Measurements from ENCODE around the gene GRM8. TPM values are rescaled to one million over a fixed set of nuclear protein-coding genes. Genes with fewer than 3 reads are reported as not detected.

Gene GRM8
- total RNA-seq, 8 experiments from 2014 or later = 0.35 to 4.8 (median 2.7) TPM; not detected in 1

- H3K27ac ChIP-seq = no peak overlapping the region
- ATAC-seq (replicated peaks in 6 of 8) = no peak
- WGBS, 10 experiments = 0 to 83% (median 33%) methylated on average over 1 to 2 of the region's 2 CpGs; no CpG with 5 or more reads in 4 of the 10 experiments
- in situ Hi-C loops (cut with MboI; ENCODE audit: low pct_unique_long_range_greater_than_20kb in 2 of 9, low sequenced_read_pairs in 9 of 9, unreplicated experiment in 9 of 9) = no loop called here
- no peak overlapping the region for H3K4me3 ChIP-seq
- H3K4me1 ChIP-seq (replicated peaks in 1 of 2) = no peaks in the 10 kb centered on the region
These were observed 523.8 kb downstream of the GRM8 start for GRCh38 chr7:126728967-126729366.

GRCh38 chr7:126727930-126728391 lies 524.8 kb downstream of the GRM8 start:
- Histone ChIP-seq H3K4me1 (replicated peaks in 1 of 2) (no peaks in the 10 kb centered on the region), H3K4me3 (no peak overlapping the region), H3K27ac (no peak overlapping the region)
- peak in 3 of 8 experiments; percentile 34 to 70 (median 63) for ATAC-seq (replicated peaks in 6 of 8)
- in situ Hi-C loops (cut with MboI; ENCODE audit: low pct_unique_long_range_greater_than_20kb in 2 of 9, low sequenced_read_pairs in 9 of 9, unreplicated experiment in 9 of 9) = no loop called here
- WGBS, 10 experiments = 0 to 100% (median 49%) methylated on average over 1 to 5 of the region's 5 CpGs; no CpG with 5 or more reads in 4 of the 10 experiments

GRCh38 chr7:126723966-126724544 lies 528.7 kb downstream of the GRM8 start:
- in situ Hi-C loops (cut with MboI; ENCODE audit: low pct_unique_long_range_greater_than_20kb in 2 of 9, low sequenced_read_pairs in 9 of 9, unreplicated experiment in 9 of 9) = no loop called here

GRCh38 chr7:126720232-126720631 lies 532.5 kb downstream of the GRM8 start:
- in situ Hi-C loops (cut with MboI; ENCODE audit: low pct_unique_long_range_greater_than_20kb in 2 of 9, low sequenced_read_pairs in 9 of 9, unreplicated experiment in 9 of 9) = no loop called here
- no peaks in the 10 kb centered on the region for H3K4me1 ChIP-seq (replicated peaks in 1 of 2)
- H3K4me3 ChIP-seq = no peak overlapping the region
- no peak for ATAC-seq (replicated peaks in 6 of 8)
- WGBS, 10 experiments = 0 to 100% (median 86%) methylated on average over 1 to 2 of the region's 2 CpGs; no CpG with 5 or more reads in 2 of the 10 experiments
- H3K27ac ChIP-seq = no peak overlapping the region

More at GRCh38 chr7:126723966-126724544, 528.7 kb downstream of the GRM8 start:
- Histone ChIP-seq H3K27ac (no peak overlapping the region), H3K4me3 (no peak overlapping the region), H3K4me1 (replicated peaks in 1 of 2) (no peaks in the 10 kb centered on the region)
- no peak for ATAC-seq (replicated peaks in 6 of 8)
- WGBS, 10 experiments = 14 to 68% (median 46%) methylated on average over 2 to 4 of the region's 4 CpGs; no CpG with 5 or more reads in 1 of the 10 experiments

- WGBS, 10 experiments = 3 to 100% (median 80%) methylated on average over 1 to 3 of the region's 3 CpGs; no CpG with 5 or more reads in 3 of the 10 experiments
- no peaks in the 10 kb centered on the region for H3K4me1 ChIP-seq (replicated peaks in 1 of 2)
- no peak for ATAC-seq (replicated peaks in 6 of 8)
- in situ Hi-C loops (cut with MboI; ENCODE audit: low pct_unique_long_range_greater_than_20kb in 2 of 9, low sequenced_read_pairs in 9 of 9, unreplicated experiment in 9 of 9) = no loop called here
- no peak overlapping the region for H3K4me3 ChIP-seq
- no peak overlapping the region for H3K27ac ChIP-seq
These were observed 534.3 kb downstream of the GRM8 start for GRCh38 chr7:126718419-126718818.

GRCh38 chr7:126716321-126716720 lies 536.4 kb downstream of the GRM8 start:
- in situ Hi-C loops (cut with MboI; ENCODE audit: low pct_unique_long_range_greater_than_20kb in 2 of 9, low sequenced_read_pairs in 9 of 9, unreplicated experiment in 9 of 9) = no loop called here
- no peak overlapping the region for H3K27ac ChIP-seq
- no peak overlapping the region for H3K4me3 ChIP-seq
- no peaks in the 10 kb centered on the region for H3K4me1 ChIP-seq (replicated peaks in 1 of 2)
- ATAC-seq (replicated peaks in 6 of 8) = no peak
- WGBS, 10 experiments = 0 to 100% (median 59%) methylated on average over 1 to 2 of the region's 2 CpGs; no CpG with 5 or more reads in 2 of the 10 experiments

GRCh38 chr7:126715076-126715475 lies 537.7 kb downstream of the GRM8 start:
- Histone ChIP-seq H3K27ac (no peak overlapping the region), H3K4me3 (no peak overlapping the region), H3K4me1 (replicated peaks in 1 of 2) (no peaks in the 10 kb centered on the region)
- ATAC-seq (replicated peaks in 6 of 8) = no peak
- WGBS, 10 experiments = 4 to 100% (median 35%) methylated on average over 1 to 2 of the region's 2 CpGs; no CpG with 5 or more reads in 2 of the 10 experiments
- in situ Hi-C loops (cut with MboI; ENCODE audit: low pct_unique_long_range_greater_than_20kb in 2 of 9, low sequenced_read_pairs in 9 of 9, unreplicated experiment in 9 of 9) = no loop called here

GRCh38 chr7:126702242-126703016 lies 550.3 kb downstream of the GRM8 start:
- Histone ChIP-seq H3K27ac (no peak overlapping the region), H3K4me1 (replicated peaks in 1 of 2) (peaks cover 0 to 23% of the 10 kb centered on the region in 2 donors), H3K4me3 (no peak overlapping the region)
- no peak for ATAC-seq (replicated peaks in 6 of 8)
- 51 to 89% (median 78%) methylated on average over 2 to 7 of the region's 7 CpGs; no CpG with 5 or more reads in 2 of the 10 experiments for WGBS, 10 experiments
- in situ Hi-C loops (cut with MboI; ENCODE audit: low pct_unique_long_range_greater_than_20kb in 2 of 9, low sequenced_read_pairs in 9 of 9, unreplicated experiment in 9 of 9) = no loop called here

- no peak overlapping the region for H3K27ac ChIP-seq
- peak; percentile 48 to 100 (median 100) for ATAC-seq (replicated peaks in 6 of 8)
- no peak overlapping the region for H3K4me3 ChIP-seq
- in situ Hi-C loops (cut with MboI; ENCODE audit: low pct_unique_long_range_greater_than_20kb in 2 of 9, low sequenced_read_pairs in 9 of 9, unreplicated experiment in 9 of 9) = no loop called here
- H3K4me1 ChIP-seq (replicated peaks in 1 of 2) = peaks cover 0 to 23% of the 10 kb centered on the region in 2 donors
- 0 to 44% (median 20%) methylated on average over 2 to 5 of the region's 5 CpGs; no CpG with 5 or more reads in 2 of the 10 experiments for WGBS, 10 experiments
These were observed 551.7 kb downstream of the GRM8 start for GRCh38 chr7:126700807-126701604.

- ATAC-seq (replicated peaks in 6 of 8) = no peak
- no peak overlapping the region for H3K4me3 ChIP-seq
- H3K4me1 ChIP-seq (replicated peaks in 1 of 2) = peaks cover 0 to 23% of the 10 kb centered on the region in 2 donors
- H3K27ac ChIP-seq = no peak overlapping the region
- in situ Hi-C loops (cut with MboI; ENCODE audit: low pct_unique_long_range_greater_than_20kb in 2 of 9, low sequenced_read_pairs in 9 of 9, unreplicated experiment in 9 of 9) = no loop called here
These were observed 553.0 kb downstream of the GRM8 start for GRCh38 chr7:126699707-126700106.

- in situ Hi-C loops (cut with MboI; ENCODE audit: low pct_unique_long_range_greater_than_20kb in 2 of 9, low sequenced_read_pairs in 9 of 9, unreplicated experiment in 9 of 9) = no loop called here
- no peak overlapping the region for H3K4me3 ChIP-seq
- WGBS, 10 experiments = 13 to 64% (median 43%) methylated on average over 1 to 2 of the region's 2 CpGs; no CpG with 5 or more reads in 1 of the 10 experiments
- ATAC-seq (replicated peaks in 6 of 8) = no peak
- peaks cover 0 to 23% of the 10 kb centered on the region in 2 donors for H3K4me1 ChIP-seq (replicated peaks in 1 of 2)
- no peak overlapping the region for H3K27ac ChIP-seq
These were observed 553.8 kb downstream of the GRM8 start for GRCh38 chr7:126698909-126699308.

GRCh38 chr7:126698446-126698845 lies 554.3 kb downstream of the GRM8 start:
- WGBS, 10 experiments = 7 to 100% (median 70%) methylated on average over 1 to 2 of the region's 2 CpGs; no CpG with 5 or more reads in 3 of the 10 experiments

More at GRCh38 chr7:126698446-126698845, 554.3 kb downstream of the GRM8 start:
- in situ Hi-C loops (cut with MboI; ENCODE audit: low pct_unique_long_range_greater_than_20kb in 2 of 9, low sequenced_read_pairs in 9 of 9, unreplicated experiment in 9 of 9) = no loop called here
- no peak for ATAC-seq (replicated peaks in 6 of 8)
- H3K4me3 ChIP-seq = no peak overlapping the region
- H3K4me1 ChIP-seq (replicated peaks in 1 of 2) = peaks cover 0 to 23% of the 10 kb centered on the region in 2 donors
- no peak overlapping the region for H3K27ac ChIP-seq

All from motor neuron (in vitro differentiated cells).